Stimulated activated CD8-positive, alpha-beta memory T cell treated with anti-CD3 and anti-CD28 coated beads, Interleukin-2, amount 100 ng/mL, for 1 hour (primary cell): ENCODE results near the gene SNX21.
"Not testable (repeated sequence)": the region's sequence is repeated elsewhere in the genome, so short reads cannot be mapped to it uniquely, and the experiment has no call there.

Experiments used
- DNase-seq, 2 donors: peaks; one replicate each; pipeline ENCODE4 v3.0.0-alpha.2; 2020; ENCODE audit warnings: low read depth in 2 of 2

Gene SNX21, protein sequence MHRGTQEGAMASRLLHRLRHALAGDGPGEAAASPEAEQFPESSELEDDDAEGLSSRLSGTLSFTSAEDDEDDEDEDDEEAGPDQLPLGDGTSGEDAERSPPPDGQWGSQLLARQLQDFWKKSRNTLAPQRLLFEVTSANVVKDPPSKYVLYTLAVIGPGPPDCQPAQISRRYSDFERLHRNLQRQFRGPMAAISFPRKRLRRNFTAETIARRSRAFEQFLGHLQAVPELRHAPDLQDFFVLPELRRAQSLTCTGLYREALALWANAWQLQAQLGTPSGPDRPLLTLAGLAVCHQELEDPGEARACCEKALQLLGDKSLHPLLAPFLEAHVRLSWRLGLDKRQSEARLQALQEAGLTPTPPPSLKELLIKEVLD

GRCh38 chr20:45833030-45833882 lies at the start of gene SNX21:
Gene SNX21, plus strand, starts transcription at chr20:45833799. Its CDS starts 121 bp downstream, at chr20:45833920.
- no peak for DNase-seq

DNA sequence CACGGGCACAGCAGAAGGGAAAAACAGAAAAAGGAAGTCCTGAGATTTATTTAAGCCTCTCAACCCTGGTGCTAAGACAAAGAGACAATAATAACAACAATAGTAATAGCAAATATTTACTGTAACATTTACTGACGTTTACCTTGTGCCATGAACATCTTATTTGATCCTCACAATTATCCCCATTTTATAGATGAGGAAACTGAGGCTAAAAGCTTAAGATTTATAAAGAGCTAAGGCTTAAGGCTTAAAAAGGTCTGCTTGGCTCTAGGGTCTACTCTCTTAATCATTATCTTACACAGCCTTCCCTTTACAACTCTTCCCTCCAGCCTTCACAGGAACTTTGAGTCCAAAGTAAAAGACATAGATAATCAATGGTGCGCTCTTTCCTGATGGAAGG lies 45.2 kb upstream of the SNX21 start:
- no peak for DNase-seq

DNA sequence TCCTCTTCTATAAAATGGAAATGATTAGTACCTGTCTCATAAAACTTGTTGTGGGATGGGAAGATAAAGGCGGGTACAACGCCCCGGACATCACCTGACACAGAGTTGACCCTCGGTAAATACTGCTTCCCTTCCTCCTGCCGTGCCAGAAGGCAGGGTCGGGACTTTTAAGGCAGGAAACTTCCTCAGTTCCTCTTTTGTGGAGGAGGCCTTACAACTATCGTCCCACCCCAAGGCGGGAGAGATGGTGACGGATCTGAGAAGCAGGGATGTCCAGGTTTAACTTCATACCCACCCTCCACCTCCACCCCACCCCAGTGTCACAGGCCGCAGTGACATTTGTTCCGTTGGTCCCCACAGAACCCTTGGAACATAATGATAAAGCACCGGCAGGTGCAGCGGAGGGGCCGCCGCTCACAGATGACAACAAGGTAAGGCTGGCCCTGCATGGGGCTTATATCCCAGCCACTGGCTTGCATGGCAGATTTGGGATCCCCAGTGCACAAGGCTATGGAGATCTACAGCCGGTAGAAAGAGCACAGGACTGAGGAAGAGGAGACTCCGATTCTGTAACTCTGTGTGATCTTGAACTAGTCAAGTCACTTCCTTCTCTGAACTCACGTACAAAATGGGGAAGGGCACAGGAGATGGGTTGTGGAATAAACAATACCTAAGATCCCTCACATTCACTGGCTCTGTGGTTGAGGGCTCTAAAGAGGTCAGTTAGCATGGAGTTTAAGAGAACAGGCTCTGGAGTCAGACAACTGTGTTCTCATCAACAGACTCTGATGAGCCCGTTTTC lies 41.1 kb upstream of the SNX21 start:
- no peak for DNase-seq

GRCh38 chr20:45796337-45797065 lies 37.1 kb upstream of the SNX21 start:
- DNase-seq, result no peak

DNA sequence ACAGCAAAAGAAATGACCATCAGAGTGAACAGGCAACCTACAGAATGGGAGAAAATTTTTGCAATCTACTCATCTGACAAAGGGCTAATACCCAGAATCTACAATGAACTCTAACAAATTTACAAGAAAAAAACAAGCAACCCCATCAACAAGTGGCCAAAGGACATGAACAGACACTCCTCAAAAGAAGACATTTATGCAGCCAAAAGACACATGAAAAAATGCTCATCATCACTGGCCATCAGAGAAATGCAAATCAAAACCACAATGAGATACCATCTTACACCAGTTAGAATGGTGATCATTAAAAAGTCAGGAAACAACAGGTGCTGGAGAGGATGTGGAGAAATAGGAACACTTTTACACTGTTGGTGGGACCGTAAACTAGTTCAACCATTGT lies 36.1 kb upstream of the SNX21 start:
- DNase-seq, result not testable (repeated sequence)

DNA sequence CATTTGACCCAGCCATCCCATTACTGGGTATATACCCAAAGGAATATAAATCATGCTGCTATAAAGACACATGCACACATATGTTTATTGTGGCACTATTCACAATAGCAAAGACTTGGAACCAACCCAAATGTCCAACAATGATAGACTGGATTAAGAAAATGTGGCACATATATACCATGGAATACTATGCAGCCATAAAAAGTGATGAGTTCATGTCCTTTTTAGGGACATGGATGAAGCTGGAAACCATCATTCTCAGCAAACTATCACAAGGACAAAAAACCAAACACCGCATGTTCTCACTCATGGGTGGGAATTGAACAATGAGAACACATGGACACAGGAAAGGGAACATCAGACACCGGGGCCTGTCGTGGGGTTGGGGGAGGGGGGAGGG lies 35.6 kb upstream of the SNX21 start:
- DNase-seq, result not testable (repeated sequence)

DNA sequence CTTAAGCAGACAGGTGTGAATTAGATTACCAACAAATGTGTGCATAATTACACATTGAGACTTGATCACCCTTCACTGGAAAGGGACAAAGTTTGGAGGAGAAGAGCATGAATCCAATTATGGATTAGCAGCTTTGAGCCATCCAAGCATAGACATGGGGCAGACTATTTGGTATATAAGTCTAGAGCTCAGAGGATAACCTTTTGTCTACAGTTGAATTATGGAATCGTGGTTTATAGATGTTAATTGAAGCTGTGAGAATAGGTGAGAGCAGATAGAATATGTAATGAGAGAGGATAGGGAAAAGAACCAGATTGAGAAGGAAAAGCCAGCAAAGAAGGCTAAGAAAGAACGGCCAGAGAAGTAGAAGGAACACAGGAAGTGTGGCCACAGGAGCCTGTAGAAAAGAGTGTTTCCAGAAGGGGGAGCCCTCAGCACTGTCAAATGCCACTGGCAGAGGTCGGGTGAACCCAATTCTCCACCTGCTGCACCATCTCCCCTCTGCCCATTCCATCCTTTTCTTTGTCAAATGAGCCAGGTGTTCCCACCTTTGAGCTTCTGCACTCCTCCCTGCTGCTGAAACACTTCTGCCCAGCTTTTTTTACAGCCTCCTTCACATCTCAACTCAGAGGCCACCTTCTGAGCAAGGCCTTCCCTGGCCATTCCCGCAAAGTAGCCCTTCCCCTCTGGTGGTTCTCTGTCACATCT lies 34.5 kb upstream of the SNX21 start:
- DNase-seq, result peak in 1 of 2 donors; percentile 42

- DNase-seq, result no peak
Observed at GRCh38 chr20:45801851-45802250, 31.7 kb upstream of the SNX21 start.

- DNase-seq, result no peak
Observed at GRCh38 chr20:45810191-45810970, 23.2 kb upstream of the SNX21 start.

- DNase-seq, result peak; percentile 79 to 87
Observed at GRCh38 chr20:45812157-45813005, 21.2 kb upstream of the SNX21 start, which contains the start of gene UBE2C. Gene UBE2C, plus strand, starts transcription at chr20:45812644. Its CDS starts 52 bp downstream, at chr20:45812696.

- DNase-seq, result no peak
Observed at GRCh38 chr20:45813006-45813340, 20.6 kb upstream of the SNX21 start.

- no peak for DNase-seq
Observed at GRCh38 chr20:45813489-45813888, 20.1 kb upstream of the SNX21 start.

- no peak for DNase-seq
Observed at GRCh38 chr20:45814314-45814713, 19.3 kb upstream of the SNX21 start.

DNA sequence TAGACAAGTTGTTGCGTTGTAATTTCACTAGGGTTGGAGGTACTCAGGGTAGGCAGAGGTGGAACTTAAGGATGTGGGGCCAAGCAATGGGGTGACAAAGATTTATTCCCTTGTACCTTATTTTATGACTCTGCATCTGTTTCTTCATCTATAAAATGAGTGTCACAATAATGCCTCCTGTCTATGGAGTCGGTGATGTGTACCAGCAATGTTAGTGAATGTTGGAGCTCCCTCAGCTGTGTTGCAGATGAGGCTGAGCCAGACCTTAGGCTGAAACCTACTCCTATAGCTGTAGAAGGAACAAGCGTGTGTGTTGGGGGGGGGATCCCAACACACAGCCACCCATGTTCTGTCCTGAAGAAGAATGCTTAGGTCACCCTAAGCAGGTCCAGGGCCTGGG lies 16.6 kb upstream of the SNX21 start:
- no peak for DNase-seq

DNA sequence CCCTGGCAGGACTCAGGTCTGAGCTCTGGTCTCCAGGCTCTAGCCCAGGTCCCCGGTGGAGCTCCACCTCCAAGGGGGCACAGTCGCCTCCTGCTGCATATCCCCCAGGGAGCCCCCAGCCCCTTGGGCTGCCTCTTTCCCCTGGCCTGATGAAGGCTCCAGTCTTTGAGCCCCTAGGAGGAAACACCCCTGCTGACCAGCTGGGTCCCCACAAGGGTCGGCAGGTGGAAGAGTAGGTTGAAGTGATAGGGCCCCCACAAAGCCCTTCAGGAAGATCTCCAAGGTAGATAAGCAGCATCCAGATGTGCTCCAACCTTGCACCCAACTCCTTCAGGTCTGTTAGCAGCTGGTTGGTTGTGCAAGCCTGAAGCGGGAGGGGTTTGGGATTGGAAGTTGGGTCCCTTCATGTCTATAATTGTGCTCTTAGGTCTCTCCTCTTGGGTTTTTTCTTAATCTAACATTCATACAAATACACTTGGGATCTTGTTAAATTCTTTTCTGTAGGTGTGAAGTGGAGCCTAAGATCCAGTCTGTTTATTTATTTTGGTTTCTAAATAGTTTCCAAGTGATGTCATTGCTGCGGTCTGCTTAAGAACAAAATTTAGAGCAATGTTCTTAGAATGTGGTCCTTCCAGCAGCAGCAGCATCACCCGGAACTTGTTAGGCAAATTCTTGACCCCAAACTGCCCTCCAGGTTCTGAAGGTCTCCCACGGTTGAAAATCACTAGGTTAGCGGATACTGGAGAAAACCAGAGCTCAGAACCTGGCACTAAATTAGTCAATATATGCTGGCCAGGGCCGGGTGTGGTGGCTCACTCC lies 16.0 kb upstream of the SNX21 start:
- DNase-seq, result no peak

DNA sequence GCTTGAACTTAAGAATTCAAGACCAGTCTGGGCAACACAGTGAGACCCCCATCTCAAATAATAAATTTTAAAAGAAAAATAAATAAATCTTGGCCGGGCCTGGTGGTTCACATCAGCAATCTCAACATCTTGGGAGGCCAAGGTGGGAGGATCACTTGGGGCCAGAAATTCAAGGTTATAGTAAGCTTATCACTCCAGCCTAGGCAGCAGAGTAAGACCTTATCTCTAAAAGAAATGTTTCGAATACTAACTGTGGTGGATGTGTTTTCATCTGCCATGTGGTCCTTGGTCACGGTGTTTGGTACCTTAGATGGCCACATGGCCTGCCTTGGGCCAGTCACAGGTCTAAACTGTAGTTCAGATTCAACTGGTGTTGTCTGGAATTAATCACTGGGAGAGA lies 15.4 kb upstream of the SNX21 start:
- no peak for DNase-seq

DNA sequence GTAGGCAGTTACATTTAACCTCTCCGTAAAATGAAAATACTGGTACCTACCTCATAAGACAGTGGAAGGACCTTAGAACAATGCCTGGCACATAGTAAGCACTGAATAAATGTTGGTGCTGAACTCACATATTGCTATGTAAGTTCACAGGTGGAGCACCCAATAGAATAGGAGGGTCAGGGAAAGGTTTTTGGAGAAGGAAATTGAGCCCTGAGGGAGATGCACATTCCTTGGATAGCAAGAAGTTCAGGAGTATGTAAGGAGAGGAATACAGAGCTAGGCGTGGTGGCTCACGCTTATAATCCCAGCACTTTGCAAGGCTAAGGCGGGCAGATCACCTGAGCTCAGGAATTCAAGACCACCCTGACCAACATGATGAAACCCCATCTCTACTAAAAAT lies 14.1 kb upstream of the SNX21 start:
- no peak for DNase-seq

DNA sequence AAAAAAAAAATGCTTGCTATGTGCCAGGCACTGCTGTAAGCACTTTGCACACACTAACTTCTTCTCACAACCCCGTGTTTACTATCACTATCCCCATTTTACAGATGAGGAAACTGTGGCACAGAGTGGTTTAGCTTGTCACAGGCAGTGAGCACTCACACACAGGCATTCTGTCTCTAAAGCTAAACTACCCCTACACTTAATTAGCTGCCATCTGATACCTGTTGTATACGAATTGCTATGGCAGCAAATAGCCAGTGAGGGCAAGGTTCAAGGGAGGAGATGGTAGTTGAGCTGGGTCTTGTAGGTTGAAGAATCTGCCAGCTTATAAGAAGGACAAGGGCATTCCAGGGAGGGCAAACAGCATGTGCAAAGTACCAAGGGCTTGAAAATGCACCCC lies 11.7 kb upstream of the SNX21 start:
- no peak for DNase-seq
